ENCODE data around the gene PTGES3.
A peak's percentile ranks its signal among the peaks of the same experiment; 100 is the strongest.
"Not testable (repeated sequence)": the region's sequence is repeated elsewhere in the genome, so short reads cannot be mapped to it uniquely, and the experiment has no call there.

Gene PTGES3

DNA sequence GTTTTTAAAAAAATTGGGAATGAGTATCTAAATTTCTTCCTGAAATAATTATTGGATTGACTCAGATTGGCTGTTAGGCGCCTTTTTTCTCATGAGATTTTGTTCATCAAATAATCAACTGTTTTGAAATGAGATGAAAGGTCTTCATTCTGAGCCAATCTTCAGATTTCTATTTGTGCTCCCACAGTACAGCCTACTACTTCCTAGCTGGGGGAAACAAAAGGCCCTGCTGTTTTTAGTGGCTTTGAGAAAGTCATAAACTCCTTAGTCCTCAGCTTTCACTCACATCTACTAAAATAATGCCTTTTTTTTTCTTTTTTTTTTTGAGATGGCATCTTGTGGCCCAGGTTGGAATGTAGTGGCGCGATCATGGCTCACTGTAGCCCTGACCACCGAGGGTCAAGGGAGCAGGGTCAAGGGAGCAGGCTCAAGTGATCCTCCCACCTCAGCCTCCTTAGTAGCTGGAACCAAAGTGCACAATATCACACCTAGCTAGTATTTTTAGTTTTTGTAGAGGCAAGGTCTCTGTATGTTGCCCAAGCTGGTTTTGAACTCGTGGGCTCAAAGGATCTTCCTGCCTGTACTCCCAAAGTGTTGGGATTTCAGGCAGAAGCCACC lies 21.8 kb upstream of the PTGES3 start:
- DNase-seq (ENCODE audit: low spot score) = no peak

DNA sequence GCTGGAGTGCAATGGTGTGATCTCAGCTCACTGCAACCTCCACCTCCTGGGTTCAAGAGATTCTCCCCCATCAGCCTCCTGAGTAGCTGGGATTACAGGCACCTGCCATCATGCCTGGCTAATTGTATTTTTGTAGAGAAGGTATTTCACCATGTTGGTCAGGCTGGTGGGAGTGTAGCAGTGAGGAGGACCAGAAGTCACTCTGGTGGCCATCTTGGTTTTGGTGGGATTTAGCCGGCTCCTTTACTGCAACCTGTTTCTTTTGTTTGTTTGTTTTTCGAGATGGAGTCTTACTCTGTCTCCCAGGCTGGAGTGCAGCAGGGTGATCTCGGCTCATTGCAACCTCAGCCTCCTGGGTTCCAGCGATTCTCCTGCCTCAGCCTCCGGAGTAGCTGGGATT lies 16.4 kb upstream of the PTGES3 start:
- not testable (repeated sequence) for DNase-seq (ENCODE audit: low spot score)

DNA sequence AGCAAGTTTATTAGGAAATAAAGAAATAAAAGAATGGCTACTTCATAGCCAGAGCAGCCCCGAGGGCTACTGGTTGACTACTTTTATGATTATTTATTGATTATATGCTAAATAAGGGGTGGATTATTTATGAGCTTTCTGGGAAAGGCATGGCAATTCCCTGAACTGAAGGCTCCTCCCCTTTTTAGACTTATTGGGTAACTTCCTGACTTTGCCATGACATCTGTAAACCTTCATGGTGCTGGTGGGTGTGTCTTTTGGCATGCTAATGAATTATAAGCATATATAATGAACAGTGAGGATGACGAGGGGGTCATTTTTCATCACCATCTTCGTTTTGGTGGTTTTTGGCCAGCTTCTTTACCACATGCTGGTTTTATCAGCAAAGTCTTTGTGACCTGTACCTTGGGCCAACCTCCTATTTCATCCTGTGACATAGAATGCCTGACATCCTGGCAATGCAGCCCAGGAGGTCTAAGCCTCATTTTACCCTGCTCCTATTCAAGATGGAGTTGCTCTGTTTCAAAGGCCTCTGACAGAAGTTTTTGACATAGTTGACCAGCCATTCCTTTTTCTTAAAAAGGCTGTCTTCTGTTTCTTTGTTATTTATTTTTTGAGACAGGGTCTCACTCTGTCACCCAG lies 11.1 kb upstream of the PTGES3 start:
- no peak for DNase-seq (ENCODE audit: low spot score)

DNA sequence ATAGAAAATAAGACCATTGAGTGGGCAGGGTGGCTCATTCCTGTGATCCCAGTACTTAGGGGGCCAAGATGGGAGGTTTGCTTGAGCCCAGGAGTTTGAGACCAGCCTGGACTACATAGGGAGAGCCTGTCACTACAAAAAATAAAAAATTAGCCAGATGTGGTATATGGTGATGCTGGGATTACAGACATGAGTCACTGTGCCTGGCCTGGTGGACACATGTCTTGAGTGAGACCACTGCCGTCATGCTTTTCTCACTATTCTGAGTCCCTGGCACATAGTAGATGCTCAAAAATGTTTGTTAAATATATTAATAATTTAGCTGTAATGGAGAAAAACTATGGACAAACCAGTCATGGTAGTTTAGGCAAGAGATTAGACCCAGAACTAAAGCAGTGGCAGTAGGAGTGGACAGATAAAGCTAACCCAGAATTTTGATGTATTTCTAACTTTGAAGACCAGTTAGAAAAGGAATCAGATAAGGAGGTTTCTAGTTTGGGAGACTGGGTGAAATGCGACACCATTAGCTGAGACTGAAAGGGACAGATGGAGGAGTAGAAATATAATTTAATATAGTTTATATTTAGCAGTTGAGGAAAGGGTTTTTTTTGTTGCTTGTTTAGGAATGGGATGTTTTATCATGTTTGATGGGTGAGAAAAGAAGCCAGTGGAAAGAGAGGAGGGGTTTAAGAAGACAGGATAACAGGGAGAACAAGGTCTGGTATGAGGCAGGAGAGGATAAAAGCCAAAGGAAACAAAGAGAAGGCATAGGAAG lies 7.4 kb upstream of the PTGES3 start:
- DNase-seq (ENCODE audit: low spot score) = no peak

DNA sequence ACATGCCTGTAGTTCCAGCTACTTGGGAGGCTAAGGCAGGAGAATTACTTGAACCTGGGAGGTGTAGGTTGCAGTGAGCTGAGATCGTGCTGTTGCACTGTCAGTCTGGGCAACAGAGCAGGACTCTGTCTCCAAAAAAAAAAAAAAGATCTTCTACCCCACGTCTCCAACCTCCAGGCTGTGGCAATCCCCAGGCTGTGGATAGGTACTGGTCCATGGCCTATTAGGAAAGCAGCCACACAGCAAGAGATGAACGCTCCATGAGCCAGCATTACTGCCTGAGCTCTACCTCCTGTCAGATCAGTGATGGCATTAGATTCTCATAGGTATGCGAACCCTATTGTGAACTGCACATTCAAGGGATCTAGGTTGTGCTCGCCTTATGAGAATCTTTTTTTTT lies 6.1 kb upstream of the PTGES3 start:
- no peak for DNase-seq (ENCODE audit: low spot score)

DNA sequence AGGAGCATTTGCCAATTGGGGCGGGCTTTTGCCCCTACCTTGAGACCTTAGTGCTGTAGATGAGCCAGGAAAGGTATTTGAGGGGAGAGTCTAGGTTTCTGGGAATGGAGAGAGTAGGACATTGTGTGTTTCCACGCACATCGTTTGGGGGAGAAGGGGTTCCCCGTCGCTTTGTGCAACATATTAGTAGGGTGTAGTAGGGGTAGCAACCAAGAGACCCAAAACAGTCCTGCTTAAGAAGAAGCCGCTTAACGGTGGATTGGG lies 694 bp upstream of the PTGES3 start:
- no peak for DNase-seq (ENCODE audit: low spot score)

DNA sequence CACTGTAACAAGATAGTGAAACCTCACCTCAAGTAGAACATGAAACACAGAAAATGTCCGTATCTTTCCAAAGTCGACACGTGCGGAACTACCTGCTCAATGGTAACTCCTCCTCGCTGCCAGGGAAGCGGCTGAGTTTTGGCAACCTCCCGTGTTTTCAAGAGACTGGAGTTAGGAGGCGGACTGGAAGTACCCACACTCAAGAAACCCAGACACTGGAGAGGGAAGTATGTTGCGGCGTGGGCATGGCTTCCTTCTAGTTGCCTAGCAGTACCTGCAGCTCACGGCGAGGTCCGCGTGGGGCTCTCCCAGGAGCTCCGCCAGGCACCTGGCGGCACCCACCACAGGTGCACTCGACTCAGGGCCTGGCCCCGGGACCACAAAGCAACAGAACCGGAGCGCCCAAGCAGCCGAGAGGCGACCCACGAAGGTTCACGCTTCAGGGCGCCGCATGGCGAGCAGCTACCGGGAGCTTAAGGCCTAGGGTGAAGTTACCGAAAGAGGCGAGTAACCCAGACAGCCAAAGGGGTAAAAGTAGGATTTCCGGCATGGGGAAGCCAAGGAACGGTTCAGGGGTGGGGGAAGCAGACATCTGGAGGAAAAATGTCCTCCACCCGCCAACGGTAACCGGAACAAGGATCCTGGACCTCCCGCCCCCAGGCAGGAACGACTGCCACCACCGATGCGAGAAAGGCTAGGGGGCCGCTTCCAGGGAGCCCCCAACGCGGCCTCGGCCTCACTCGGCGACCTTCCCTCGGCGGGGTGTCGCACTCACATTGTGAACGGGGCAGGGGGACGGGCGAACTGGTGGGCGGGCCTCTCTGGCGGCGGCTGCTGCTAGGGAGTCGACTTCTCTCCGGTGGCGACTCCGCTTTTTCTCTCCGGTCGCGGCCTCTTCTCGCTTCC lies 608 bp downstream of the PTGES3 start:
- DNase-seq (ENCODE audit: low spot score) = no peak

DNA sequence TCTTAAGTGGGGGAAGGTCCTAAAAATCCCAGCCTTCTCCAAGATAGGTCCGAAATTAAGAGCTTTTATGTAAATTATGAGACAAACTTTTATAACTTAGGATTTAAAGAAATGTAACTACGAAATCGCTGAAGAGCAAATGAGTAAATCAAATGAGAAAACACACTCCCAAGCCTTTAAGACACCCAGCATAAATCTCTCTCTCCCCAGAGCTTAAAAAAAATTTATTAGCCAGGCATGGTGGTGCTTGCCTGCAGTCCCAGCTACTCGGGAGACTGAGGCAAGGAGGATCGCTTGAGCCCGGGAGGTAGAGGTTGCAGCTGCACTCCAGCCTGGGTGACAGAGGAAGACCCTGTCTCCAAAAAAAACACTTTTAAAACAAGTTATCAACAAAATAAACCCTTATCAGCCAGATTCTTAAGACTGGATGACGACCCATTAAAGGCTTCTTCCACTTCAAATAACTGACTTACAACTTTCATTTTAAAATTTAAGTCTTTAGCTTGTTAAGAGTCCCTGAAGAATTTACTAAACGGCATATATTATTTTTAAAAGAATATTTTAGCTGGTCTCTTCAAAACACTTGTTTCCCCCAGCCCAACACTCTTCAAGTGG lies 3.2 kb downstream of the PTGES3 start:
- peak; percentile 4 for DNase-seq (ENCODE audit: low spot score)

DNA sequence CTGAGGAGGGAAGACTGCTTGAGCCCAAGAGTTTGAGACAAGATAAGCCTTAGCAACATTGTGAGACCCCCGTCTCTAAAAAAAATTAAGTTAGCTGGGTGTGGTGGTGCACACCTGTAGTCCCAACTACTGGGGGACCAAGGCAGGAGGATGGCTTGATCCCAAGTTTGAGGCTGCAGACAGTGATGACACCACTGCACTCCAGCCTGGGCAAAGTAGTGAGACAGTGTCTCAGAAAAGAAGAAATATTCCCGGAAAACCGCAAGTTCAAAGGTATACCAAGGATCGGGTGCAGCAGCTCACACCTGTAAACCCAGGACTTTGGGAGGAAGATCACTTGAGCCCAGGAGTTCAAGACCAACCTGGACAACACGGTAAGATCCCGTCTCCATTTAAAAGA lies 5.8 kb downstream of the PTGES3 start:
- no peak for DNase-seq (ENCODE audit: low spot score)

DNA sequence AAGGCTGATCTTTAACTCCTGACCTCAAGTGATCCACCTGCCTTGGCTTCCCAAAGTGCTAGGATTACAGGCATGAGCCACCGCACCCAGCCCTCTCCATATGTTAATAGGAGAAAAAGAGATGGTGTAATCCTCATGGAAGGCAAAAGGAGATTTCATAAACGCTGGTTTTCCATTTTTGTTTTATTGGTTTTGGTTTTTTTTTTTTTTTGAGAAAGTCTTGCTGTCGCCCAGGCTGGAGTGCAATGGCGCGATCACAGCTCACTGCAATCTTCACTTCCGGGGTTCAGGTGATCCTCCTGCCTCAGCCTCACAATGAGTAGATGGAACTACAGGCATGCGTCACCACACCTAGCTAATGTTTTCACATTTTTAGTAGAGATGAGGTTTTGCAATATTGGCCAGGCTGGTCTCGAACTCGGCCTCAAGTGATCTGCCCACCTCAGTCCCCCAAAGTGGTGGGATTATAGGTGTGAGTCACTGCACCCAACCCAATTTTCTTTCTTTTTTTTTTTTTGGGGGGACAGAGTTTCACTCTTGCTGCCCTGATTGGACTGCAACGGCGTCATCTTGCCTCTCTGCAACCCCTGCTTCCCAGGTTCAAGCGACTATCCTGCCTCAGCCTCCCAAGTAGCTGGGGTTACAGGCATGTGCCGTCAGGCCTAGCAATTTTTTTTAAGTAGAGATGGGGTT lies 8.1 kb downstream of the PTGES3 start:
- no peak for DNase-seq (ENCODE audit: low spot score)

DNA sequence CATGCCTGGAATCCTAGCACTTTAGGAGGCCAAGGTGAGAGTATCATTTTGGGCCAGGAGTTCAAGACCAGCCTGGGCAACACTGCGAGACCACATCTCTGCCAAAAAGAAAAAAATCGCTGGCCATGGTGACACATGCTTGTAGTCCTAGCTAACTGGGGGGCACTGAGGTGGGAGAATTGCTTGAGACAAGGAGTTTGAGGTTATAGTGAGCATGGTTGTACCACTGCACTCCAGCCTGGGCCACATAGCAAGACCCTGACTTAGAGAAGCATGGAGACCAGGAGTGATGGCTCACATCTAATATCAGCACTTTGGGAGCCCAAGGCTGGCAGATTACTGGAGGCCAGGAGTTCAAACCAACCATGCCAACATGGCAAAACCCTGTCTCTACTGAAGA lies 9.2 kb downstream of the PTGES3 start:
- DNase-seq (ENCODE audit: low spot score) = no peak

DNA sequence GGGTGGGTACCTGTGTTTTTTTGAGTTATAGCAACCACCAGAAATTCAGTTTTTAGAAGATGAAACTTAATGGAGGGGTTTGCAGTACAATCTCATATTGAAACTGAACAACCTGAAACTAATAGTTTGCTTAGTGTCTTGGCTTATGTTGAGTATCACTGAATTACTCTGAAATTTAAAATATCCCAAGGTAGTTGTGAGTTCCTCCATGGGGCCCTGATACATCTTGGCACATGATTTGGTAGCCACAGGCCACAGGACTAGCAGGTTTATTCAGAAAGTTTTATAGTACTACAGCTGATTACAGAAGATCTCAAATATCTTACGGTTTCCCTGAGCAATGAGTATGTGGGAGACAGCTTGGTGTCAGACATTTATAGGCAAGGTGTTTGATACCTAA lies 10.4 kb downstream of the PTGES3 start:
- DNase-seq (ENCODE audit: low spot score) = no peak

DNA sequence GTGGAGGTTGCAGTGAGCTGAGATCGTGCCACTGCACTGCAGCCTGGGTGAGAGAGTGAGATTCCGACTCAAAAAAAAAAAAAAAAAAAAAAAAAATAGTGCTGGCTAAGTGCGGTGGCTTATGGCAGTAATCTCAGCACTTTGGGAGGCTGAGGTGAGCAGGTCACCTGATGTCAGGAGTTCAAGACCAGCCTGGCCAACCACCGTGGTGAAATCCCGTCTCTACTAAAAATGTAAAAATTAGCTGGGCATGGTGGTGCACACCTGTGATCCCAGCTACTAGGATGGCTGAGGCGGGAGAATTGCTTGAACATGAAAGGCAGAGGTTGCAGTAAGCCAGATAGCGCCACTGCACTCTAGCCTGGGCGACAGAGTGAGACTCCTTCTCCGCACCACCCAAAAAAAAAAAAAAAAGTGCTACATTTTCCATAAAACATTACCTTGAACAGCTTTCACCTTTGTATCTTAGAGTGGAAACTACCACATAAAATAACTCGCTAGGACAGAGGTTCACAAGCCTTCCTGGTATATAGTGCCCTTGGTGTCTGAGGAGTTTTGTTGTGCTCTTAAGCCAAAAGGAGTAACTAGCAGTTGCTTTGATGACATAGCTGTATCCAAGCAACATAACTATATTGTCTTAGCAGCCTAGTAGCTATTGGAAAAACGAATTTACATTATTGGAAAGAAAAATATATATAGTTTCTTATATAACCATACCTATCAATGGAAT lies 11.1 kb downstream of the PTGES3 start:
- DNase-seq (ENCODE audit: low spot score) = no peak

DNA sequence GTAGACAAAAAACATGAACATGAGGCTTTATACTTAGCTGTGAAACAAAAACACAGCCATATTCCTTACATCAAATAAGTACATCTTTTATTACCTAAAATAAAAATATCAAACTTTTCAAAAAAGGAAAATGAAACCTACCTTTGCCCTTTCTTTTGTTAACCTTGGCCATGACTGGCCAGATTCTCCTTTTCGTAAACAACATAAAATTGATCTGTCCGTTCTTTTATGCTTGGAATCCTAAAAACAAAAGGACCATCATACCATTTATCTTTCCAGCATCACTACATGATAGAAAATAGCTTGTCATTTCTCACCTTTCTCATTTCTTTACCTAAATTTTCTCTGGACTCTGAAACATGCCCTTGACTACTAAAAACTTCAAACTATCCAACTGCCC lies 16.5 kb downstream of the PTGES3 start:
- no peak for DNase-seq (ENCODE audit: low spot score)

DNA sequence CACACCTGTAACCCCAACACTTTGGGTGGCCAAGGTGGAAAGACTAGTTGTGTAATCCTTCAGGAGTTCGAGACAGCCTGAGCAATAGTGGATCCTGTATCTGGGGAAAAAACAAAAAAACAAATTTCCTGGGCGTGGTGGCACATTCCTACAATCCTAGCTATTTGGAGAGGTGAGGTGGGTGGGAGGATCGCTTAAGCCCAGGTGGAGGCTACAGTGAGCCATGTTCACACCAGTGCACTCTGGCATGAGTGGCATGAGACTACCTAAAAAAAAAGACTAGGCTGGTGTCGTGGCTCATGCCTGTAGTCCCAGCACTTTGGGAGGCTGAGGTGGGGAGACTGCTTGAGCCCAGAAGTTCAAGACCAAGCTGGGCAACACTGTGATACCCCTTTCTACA lies 17.2 kb downstream of the PTGES3 start:
- no peak for DNase-seq (ENCODE audit: low spot score)

DNA sequence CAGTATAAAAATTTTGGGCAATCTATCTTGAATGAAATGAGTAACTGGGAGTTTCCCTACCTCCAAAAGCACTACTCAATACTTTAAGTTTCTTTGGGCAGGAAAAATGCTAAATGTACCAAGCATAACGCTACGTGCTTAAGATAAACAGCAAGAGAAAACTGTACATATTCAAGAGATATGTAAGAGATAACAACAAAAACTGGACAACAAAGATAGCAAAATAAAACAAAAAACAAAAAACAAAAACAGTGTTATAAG lies 20.0 kb downstream of the PTGES3 start:
- DNase-seq (ENCODE audit: low spot score) = no peak

DNA sequence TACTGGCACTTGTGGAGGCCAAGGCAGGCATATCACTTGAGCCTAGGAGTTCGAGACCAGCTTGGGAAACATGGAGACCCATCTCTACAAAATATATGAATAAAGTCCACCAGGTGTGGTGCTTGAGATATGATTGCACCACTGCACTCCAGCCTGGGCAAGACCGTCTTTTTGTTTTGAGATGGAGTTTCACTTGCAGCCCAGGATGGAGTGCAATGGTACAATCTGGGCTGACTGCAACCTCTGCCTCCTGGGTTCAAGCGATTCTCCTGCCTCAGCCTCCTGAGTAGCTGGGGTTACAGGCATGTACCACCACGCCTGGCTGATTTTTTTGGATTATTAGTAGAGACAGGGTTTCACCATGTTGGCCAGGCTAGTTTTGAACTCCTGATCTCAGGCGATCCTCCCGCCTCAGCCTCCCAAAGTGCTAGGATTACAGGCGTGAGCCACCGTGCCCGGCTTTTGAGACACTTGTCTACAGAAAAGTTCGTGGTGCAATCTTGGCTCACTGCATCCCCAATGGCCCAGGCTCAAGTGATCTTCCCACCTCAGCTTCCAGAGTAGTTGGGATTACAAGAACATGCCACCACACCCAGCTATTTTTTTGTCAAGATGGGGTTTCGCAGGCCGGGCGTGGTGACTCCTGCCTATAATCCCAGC lies 26.0 kb downstream of the PTGES3 start:
- DNase-seq (ENCODE audit: low spot score) = no peak

DNA sequence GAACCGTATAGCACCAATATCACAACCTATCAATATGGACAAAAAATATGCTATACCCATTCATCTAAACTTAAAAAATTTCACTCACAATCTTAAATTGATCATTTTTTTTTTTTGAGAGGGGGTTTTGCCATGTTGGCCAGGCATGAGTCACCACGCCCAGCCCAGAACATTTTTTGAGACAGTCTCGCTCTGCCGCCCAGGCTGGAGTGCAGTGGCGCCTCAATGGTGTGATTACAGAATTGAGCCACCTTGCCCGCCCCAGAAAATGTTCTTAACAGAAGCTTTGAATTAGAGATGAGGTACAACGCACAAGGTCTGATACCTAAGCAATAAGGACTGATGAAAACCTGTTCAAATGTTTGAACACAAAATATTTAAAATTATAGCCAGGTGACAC lies 26.5 kb downstream of the PTGES3 start:
- DNase-seq (ENCODE audit: low spot score) = no peak

DNA sequence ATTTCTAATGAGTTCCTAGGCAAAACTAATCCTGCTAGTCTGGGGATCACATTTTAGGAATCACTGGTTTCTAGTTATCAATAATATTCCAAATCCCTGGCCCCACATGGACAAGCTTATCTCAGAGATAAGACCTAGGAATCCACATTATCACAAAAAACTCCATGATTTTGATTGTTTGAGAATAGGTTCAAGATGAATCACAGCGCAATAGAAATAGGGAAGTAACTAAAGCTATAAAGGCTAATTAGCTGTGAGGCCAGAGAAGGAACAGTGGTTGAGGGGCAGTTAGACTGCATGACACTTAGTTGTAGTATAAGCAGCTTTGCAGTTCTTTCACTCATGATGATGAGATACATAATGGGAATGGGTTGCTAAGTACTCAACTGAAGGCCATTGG lies 29.2 kb downstream of the PTGES3 start:
- no peak for DNase-seq (ENCODE audit: low spot score)

DNA sequence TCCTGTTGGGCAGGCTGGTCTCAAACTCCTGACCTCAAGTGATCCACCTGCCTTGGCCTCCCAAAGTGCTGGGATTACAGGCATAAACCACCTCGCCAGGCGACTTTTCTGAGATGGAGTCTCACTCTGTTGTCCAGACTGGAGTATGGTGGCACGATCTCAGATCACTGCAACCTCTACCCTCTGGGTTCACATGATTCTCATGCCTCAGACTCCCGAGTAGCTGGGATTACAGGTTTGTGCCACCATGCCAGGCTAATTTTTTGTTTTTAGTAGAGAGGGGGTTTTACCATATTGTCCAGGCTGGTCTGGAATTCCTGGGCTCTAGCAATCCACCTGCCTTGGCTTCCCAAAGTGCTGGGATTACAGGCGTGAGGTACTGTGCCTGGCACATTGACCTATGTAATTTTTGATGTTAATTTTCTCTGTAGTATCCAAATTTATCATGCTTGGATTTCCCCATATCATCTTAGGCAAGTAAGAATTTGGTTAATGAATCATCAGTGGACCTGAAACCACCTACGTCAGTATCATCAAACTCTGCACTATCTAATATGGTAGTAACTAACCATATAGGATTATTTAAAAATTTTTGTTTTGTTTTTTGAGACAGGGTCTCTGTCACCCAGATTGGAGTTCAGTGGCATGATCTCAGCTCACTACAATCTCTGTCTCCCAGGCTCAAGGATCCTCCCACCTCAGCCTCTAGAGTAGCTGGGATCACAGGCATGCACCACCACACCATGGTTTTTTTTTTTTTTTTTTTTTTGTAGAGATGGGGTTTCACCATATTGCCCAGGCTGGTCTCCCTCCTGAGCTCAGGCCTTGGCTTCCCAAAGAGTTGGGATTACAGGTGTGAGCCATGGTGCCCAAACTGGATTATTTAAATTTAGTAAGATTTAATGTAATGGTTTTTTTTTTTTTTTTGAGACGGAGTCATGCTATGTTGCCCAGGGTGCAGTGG lies 30.4 kb downstream of the PTGES3 start:
- DNase-seq (ENCODE audit: low spot score) = no peak
